ENCODE measurements around the gene DHRS7. TPM values are rescaled to one million over a fixed set of nuclear protein-coding genes. Genes with fewer than 3 reads are reported as not detected.

Gene DHRS7
- total and polyA plus RNA-seq, 10 of the 15 experiments (the other 5 are each of a cell fraction or from before 2014, with no cell fraction given) = 55.0 to 99.8 (median 62.2) TPM

GRCh38 chr14:60188696-60189095 lies 23.5 kb upstream of the DHRS7 start (continued):
- TF ChIP-seq HDGF (IDR thresholded peaks at IDR 0.05) (no peak), USF2 (IDR thresholded peaks at IDR 0.05; ENCODE audit: borderline replicate concordance, low read depth, low read length) (no peak), SMARCA5 (IDR thresholded peaks at IDR 0.05) (no peak), EED (IDR thresholded peaks at IDR 0.05; ENCODE audit: low read depth) (no peak), SPI1 (IDR thresholded peaks at IDR 0.05; ENCODE audit: borderline replicate concordance, insufficient read depth, low read depth, low read length) (no peak), HCFC1 (IDR thresholded peaks at IDR 0.05; ENCODE audit: low read length) (no peak), ETV6 (conservative IDR thresholded peaks at IDR 0.05 in 1 of 2, IDR thresholded peaks at IDR 0.05 in 1 of 2; ENCODE audit: borderline replicate concordance in 1 of 2, low read depth in 1 of 2) (no peak)

GRCh38 chr14:60188115-60188514 lies 22.9 kb upstream of the DHRS7 start:
- no peak overlapping the region for H2AFZ ChIP-seq (ENCODE audit: control insufficient read depth, low read depth, low read length)
- no TSS peak for BruUV-seq (replicated peaks)
- no peak overlapping the region for H3K4me2 ChIP-seq (ENCODE audit: control insufficient read depth, insufficient read depth)
- intact Hi-C loops (cut with micrococcal nuclease; ENCODE audit: unreplicated experiment) = loop anchor here (1.0 to 5.0 kb wide), 2 partner anchors 139 to 374 kb away; no protein-coding TSS in a partner anchor
- DNase-seq (ENCODE audit: low read depth, low spot score) = no peak
- SMC1A ChIA-PET (ENCODE audit: uncharacterized antibody, unreplicated experiment) = interaction anchor here (0.7 to 12.2 kb wide), 16 partner anchors 10 to 969 kb away, joined by 3 to 199 read pairs (median 10); partner anchors contain the start of gene PPM1A
- no peak overlapping the region for H3K9ac ChIP-seq (ENCODE audit: control insufficient read depth, insufficient read depth, low read length)
- in situ Hi-C loops (cut with MboI) = loop anchor here (5.0 kb wide), 4 partner anchors 126 to 556 kb away; no protein-coding TSS in a partner anchor
- H3K36me3 ChIP-seq (ENCODE audit: control insufficient read depth in 2 of 2, insufficient read depth in 2 of 2, low read length in 1 of 2) = no peaks in the 10 kb centered on the region
- H3K4me3 ChIP-seq = no peak overlapping the region
- RAD21 ChIA-PET (ENCODE audit: unreplicated experiment) = interaction anchor here (0.6 to 11.0 kb wide), 14 partner anchors 8 to 438 kb away, joined by 3 to 153 read pairs (median 4); no protein-coding TSS in a partner anchor
- FAIRE-seq = no peak
- H3K27ac ChIP-seq (ENCODE audit: control insufficient read depth, insufficient read depth) = no peak overlapping the region
- no peaks in the 10 kb centered on the region for H4K20me1 ChIP-seq (ENCODE audit: control insufficient read depth, insufficient read depth)
- TF ChIP-seq CTCF (IDR thresholded peaks at IDR 0.05 in 2 of 3, conservative IDR thresholded peaks at IDR 0.05 in 1 of 3; ENCODE audit: control insufficient read depth in 2 of 3, extremely low read depth in 1 of 3, insufficient read depth in 1 of 3, low read depth in 3 of 3, low read length in 3 of 3) (peak; percentile 27 to 51 (median 36); a peak in 4 of 6 replicates), YY1 (IDR thresholded peaks at IDR 0.05; ENCODE audit: low read depth, low read length) (peak; percentile 61), SMAD5 (IDR thresholded peaks at IDR 0.05; ENCODE audit: low read depth) (no peak), RAD21 (IDR thresholded peaks at IDR 0.05; ENCODE audit: insufficient read depth, low read depth, low read length) (peak; percentile 79), SP1 (IDR thresholded peaks at IDR 0.05; ENCODE audit: low read depth, low read length) (no peak), SMC3 (IDR thresholded peaks at IDR 0.05; ENCODE audit: borderline replicate concordance, low read length) (peak; percentile 39; the same call in 1 of the 2 replicates)
- POLR2A ChIA-PET = interaction anchor here (0.6 to 1.3 kb wide), 2 partner anchors 59 to 140 kb away, joined by 3 to 8 read pairs; no protein-coding TSS in a partner anchor
- peak; percentile 50 for ATAC-seq
- no peaks in the 10 kb centered on the region for H3K9me3 ChIP-seq (replicated peaks; ENCODE audit: control insufficient read depth, insufficient read depth, low read length)
- no peaks in the 10 kb centered on the region for H3K79me2 ChIP-seq (ENCODE audit: control insufficient read depth, insufficient read depth, low read length)
- 30% methylated on average over 3 of the region's 3 CpGs for WGBS (ENCODE audit: insufficient coverage, insufficient replicate concordance, low lambda C conversion rate, missing lambda C conversion rate)
- CTCF ChIA-PET = interaction anchor here (0.6 to 12.5 kb wide), 23 partner anchors 9 to 1613 kb away, joined by 3 to 231 read pairs (median 5); partner anchors contain the start of gene DHRS7
- H3K27me3 ChIP-seq (replicated peaks in 1 of 2; ENCODE audit: control insufficient read depth in 2 of 2, insufficient read depth in 2 of 2, low read length in 1 of 2) = no peaks in the 10 kb centered on the region
- peaks cover 19% of the 10 kb centered on the region for H3K4me1 ChIP-seq (ENCODE audit: control insufficient read depth, insufficient read depth, low read length)

Measured in GM12878 (cell line).